H1 (cell line): ENCODE measurements around the gene RBM14. TPM values are rescaled to one million over a fixed set of nuclear protein-coding genes. Genes with fewer than 3 reads are reported as not detected.

Experiments
- CTCF ChIA-PET: fragments of 300-600 bp; sonication (Branson Sonifier 250); formaldehyde crosslinking; loops from one replicate; lab custom pipeline; 2021; ENCODE audit not compliant: partially characterized antibody; lab: Charles Lee
- POLR2A ChIA-PET: fragments of 300-600 bp; sonication (Branson Sonifier 250); formaldehyde crosslinking; loops from one replicate; lab custom pipeline; 2021; ENCODE audit warnings: inconsistent platforms; ENCODE audit not compliant: partially characterized antibody; lab: Charles Lee
- DNase-seq, 2 experiments: peaks; one replicate each; pipeline versions ENCODE4 v3.0.0 to v3.0.0-alpha.2; 2010 to 2022; ENCODE audit warnings: low spot score in 2 of 2, low read depth in 1 of 2, mixed read lengths in 1 of 2
- FAIRE-seq: peaks from 2 replicates; lab custom pipeline; 2011; peaks lifted over from hg19 to GRCh38; lab: Jason Lieb, UNC
- H2AFZ ChIP-seq: 2 replicates; pipeline ENCODE4 v1.8.1; 2012; ENCODE audit warnings: low read length, inconsistent platforms
- H2AK5ac ChIP-seq: 2 replicates; pipeline ENCODE4 v1.6.1; 2013; ENCODE audit warnings: low read depth, low read length
- H2BK120ac ChIP-seq: replicated peaks from 2 replicates; pipeline ENCODE3; 2013; ENCODE audit warnings: low read depth, low read length, inconsistent platforms
- H2BK12ac ChIP-seq: 2 replicates; pipeline ENCODE4 v1.6.1; 2013; ENCODE audit warnings: low read depth, low read length
- H2BK15ac ChIP-seq: 2 replicates; pipeline ENCODE4 v1.6.1; 2013; ENCODE audit warnings: low read length
- H2BK20ac ChIP-seq: 2 replicates; pipeline ENCODE4 v1.6.1; 2013; ENCODE audit warnings: low read length
- H2BK5ac ChIP-seq: 2 replicates; pipeline ENCODE4 v1.6.1; 2013; ENCODE audit warnings: low read depth, low read length
- H3K14ac ChIP-seq: 2 replicates; pipeline ENCODE4 v1.6.1; 2013; ENCODE audit warnings: inconsistent platforms; ENCODE audit not compliant: insufficient read length
- H3K18ac ChIP-seq: 2 replicates; pipeline ENCODE4 v1.6.1; 2013; ENCODE audit warnings: low read length; ENCODE audit errors: extremely low read depth
- H3K23ac ChIP-seq: 2 replicates; pipeline ENCODE4 v1.6.1; 2013; ENCODE audit warnings: inconsistent platforms; ENCODE audit not compliant: insufficient read length
- H3K23me2 ChIP-seq: 2 replicates; pipeline ENCODE4 v1.6.1; 2013; ENCODE audit warnings: low read depth, low read length
- H3K27ac ChIP-seq: 2 replicates; pipeline ENCODE4 v1.6.1; 2011; ENCODE audit warnings: low read depth, low read length, inconsistent platforms
- H3K27me3 ChIP-seq, 4 experiments: replicated peaks in 1 of 4; 1 replicate in 1 of 4; 2 replicates in 3 of 4; pipeline versions ENCODE4 v1.6.1 to v1.8.1; 2011 to 2013; ENCODE audit warnings: low read length in 3 of 4, mild to moderate bottlenecking in 3 of 4, inconsistent platforms in 2 of 4, mixed read lengths in 2 of 4, moderate library complexity in 1 of 4; ENCODE audit not compliant: control insufficient read depth in 3 of 4, insufficient read depth in 3 of 4; ENCODE audit errors: extremely low read depth in 1 of 4
- H3K36me3 ChIP-seq, 4 experiments: 2 replicates each; pipeline versions ENCODE4 v1.6.1 to v1.8.1; 2011 to 2013; ENCODE audit warnings: mild to moderate bottlenecking in 4 of 4, low read length in 3 of 4, moderate library complexity in 2 of 4, control low read depth in 1 of 4, inconsistent platforms in 1 of 4; ENCODE audit not compliant: insufficient read depth in 4 of 4, control insufficient read depth in 2 of 4
- H3K4ac ChIP-seq: replicated peaks from 2 replicates; pipeline ENCODE3; 2013; ENCODE audit warnings: low read length, low read depth, mixed read lengths, inconsistent platforms; ENCODE audit not compliant: insufficient read length
- H3K4me1 ChIP-seq, 4 experiments: replicated peaks in 1 of 4; 1 replicate in 1 of 4; 2 replicates in 3 of 4; pipeline versions ENCODE4 v1.6.1 to v1.8.1; 2011 to 2013; ENCODE audit warnings: low read length in 3 of 4, inconsistent platforms in 2 of 4, mixed read lengths in 1 of 4; ENCODE audit not compliant: insufficient read depth in 4 of 4, control insufficient read depth in 3 of 4
- H3K4me2 ChIP-seq, 2 experiments: 2 replicates each; pipeline versions ENCODE4 v1.6.1 to v1.8.1; 2011 to 2013; ENCODE audit warnings: low read depth in 2 of 2, low read length in 2 of 2, control low read depth in 1 of 2, inconsistent platforms in 1 of 2, mild to moderate bottlenecking in 1 of 2; ENCODE audit not compliant: insufficient read depth in 1 of 2
- H3K4me3 ChIP-seq, 4 experiments: fragments of 200-600, 300-600 bp in 1 of 4; sonication (generic), shearing (Covaris generic), sonication (Bioruptor Twin) in 1 of 4; 2 replicates each; pipeline versions ENCODE4 v1.5.1 to v1.8.1; 2011 to 2016; ENCODE audit warnings: low read length in 4 of 4, low read depth in 3 of 4, control low read depth in 2 of 4, inconsistent platforms in 2 of 4, mild to moderate bottlenecking in 2 of 4, mixed read lengths in 1 of 4, moderate library complexity in 1 of 4; ENCODE audit not compliant: insufficient read depth in 2 of 4; ENCODE audit errors: extremely low read depth in 1 of 4
- H3K56ac ChIP-seq: replicated peaks from 2 replicates; pipeline ENCODE3; 2013; ENCODE audit warnings: low read depth, mild to moderate bottlenecking, mixed read lengths, low read length, inconsistent platforms; ENCODE audit not compliant: insufficient read length
- H3K79me1 ChIP-seq: 2 replicates; pipeline ENCODE4 v1.6.1; 2013; ENCODE audit warnings: low read depth, low read length, control low read depth
- H3K79me2 ChIP-seq, 2 experiments: 2 replicates each; pipeline versions ENCODE4 v1.6.1 to v1.8.1; 2012 to 2013; ENCODE audit warnings: low read length in 2 of 2, mild to moderate bottlenecking in 2 of 2, inconsistent platforms in 1 of 2; ENCODE audit not compliant: insufficient read depth in 2 of 2, control insufficient read depth in 1 of 2
- H3K9ac ChIP-seq, 4 experiments: replicated peaks in 1 of 4; 1 replicate in 1 of 4; 2 replicates in 3 of 4; pipeline versions ENCODE4 v1.6.1 to v1.8.1; 2011 to 2013; ENCODE audit warnings: low read depth in 3 of 4, low read length in 3 of 4, control low read depth in 2 of 4, mild to moderate bottlenecking in 2 of 4, moderate library complexity in 2 of 4, inconsistent platforms in 1 of 4; ENCODE audit errors: extremely low read depth in 1 of 4
- H3K9me3 ChIP-seq, 2 experiments: 2 replicates each; pipeline versions ENCODE4 v1.6.1 to v1.8.1; 2012 to 2013; ENCODE audit warnings: mild to moderate bottlenecking in 2 of 2, moderate library complexity in 2 of 2, control low read depth in 1 of 2, inconsistent platforms in 1 of 2, low read depth in 1 of 2, low read length in 1 of 2, mixed read lengths in 1 of 2; ENCODE audit not compliant: insufficient read depth in 2 of 2
- H4K20me1 ChIP-seq, 2 experiments: replicated peaks in 1 of 2; 2 replicates each; pipeline versions ENCODE3 to v1.8.1; 2011 to 2013; ENCODE audit warnings: inconsistent platforms in 2 of 2, low read length in 2 of 2, mild to moderate bottlenecking in 1 of 2; ENCODE audit not compliant: insufficient read depth in 2 of 2, control insufficient read depth in 1 of 2
- H4K5ac ChIP-seq: 2 replicates; pipeline ENCODE4 v1.6.1; 2013; ENCODE audit warnings: low read length, low read depth, mixed read lengths, inconsistent platforms; ENCODE audit not compliant: insufficient read length
- H4K8ac ChIP-seq: 2 replicates; pipeline ENCODE4 v1.8.0; 2013; ENCODE audit warnings: mild to moderate bottlenecking, moderate library complexity, low read length, inconsistent platforms; ENCODE audit not compliant: insufficient read depth; ENCODE audit errors: extremely low read depth
- H4K91ac ChIP-seq: replicated peaks from 2 replicates; pipeline ENCODE3; 2013; ENCODE audit warnings: low read length, mixed read lengths, inconsistent platforms; ENCODE audit not compliant: insufficient read length
- BCL11A ChIP-seq, 2 experiments: IDR thresholded peaks; one replicate each; pipeline ENCODE4 v1.6.1; 2011; ENCODE audit warnings: low read depth in 2 of 2, low read length in 2 of 2, mild to moderate bottlenecking in 2 of 2
- FOSL1 ChIP-seq: IDR thresholded peaks from 2 replicates; pipeline ENCODE4 v1.6.1; 2011; ENCODE audit warnings: mild to moderate bottlenecking, low read depth, low read length, moderate library complexity; ENCODE audit not compliant: insufficient read depth
- RAD21 ChIP-seq, 2 experiments: IDR thresholded peaks in 1 of 2; conservative IDR thresholded peaks in 1 of 2; 2 replicates each; pipeline ENCODE4 v1.6.1; 2011; ENCODE audit warnings: low read depth in 2 of 2, low read length in 2 of 2, improper control_type of control experiment in 1 of 2, inconsistent platforms in 1 of 2, mild to moderate bottlenecking in 1 of 2, moderate library complexity in 1 of 2
- SIRT6 ChIP-seq: IDR thresholded peaks from one replicate; pipeline ENCODE4 v1.7.1; 2012; ENCODE audit warnings: low read length, inconsistent platforms
- SP1 ChIP-seq: IDR thresholded peaks from 2 replicates; pipeline ENCODE4 v1.6.1; 2011; ENCODE audit warnings: low read depth, low read length
- TCF12 ChIP-seq: IDR thresholded peaks from 2 replicates; pipeline ENCODE4 v1.6.1; 2011; ENCODE audit warnings: low read depth, mild to moderate bottlenecking, low read length
- YY1 ChIP-seq: IDR thresholded peaks from 2 replicates; pipeline ENCODE4 v1.6.1; 2011; ENCODE audit warnings: low read depth, mild to moderate bottlenecking, low read length
- WGBS, 2 experiments: shearing (Covaris generic) in 1 of 2; methylation state at CpG; one replicate each; pipeline versions ENCODE4 v1.1.6 to v1.1.7; 2013 to 2015; ENCODE audit warnings: low lambda C conversion rate in 2 of 2, mixed read lengths in 2 of 2, inconsistent platforms in 1 of 2, low coverage in 1 of 2, missing lambda C conversion rate in 1 of 2; ENCODE audit not compliant: insufficient replicate concordance in 2 of 2, insufficient coverage in 1 of 2, insufficient read length in 1 of 2; ENCODE audit errors: extremely low coverage in 1 of 2, missing lambda C conversion rate in 1 of 2; 5-methylcytosine and 5-hydroxymethylcytosine counted together
- polyA plus RNA-seq, 7 experiments: library from polyadenylated mRNA; depleted of rRNA in 3 of 7; stranded (reverse) in 5 of 7; unstranded in 2 of 7; fragments of >200 nt in 5 of 7; fragments of 200-250 nt in 2 of 7; gene quantifications; 1 replicate in 5 of 7; 2 replicates in 1 of 7; 4 replicates in 1 of 7; pipeline versions ENCODE4 v1.2.1 to v1.2.3, GENCODE V29; 2011 to 2013; ENCODE audit warnings: missing spikeins in 2 of 7, mixed read lengths in 2 of 7
- total RNA-seq: library from RNA; stranded (reverse); fragmentation: NEBNext Ultra II Directional; extraction: Animal tissue kit (Norgen Biotek cat#: 25700); gene quantifications from 2 replicates; pipeline ENCODE4 v1.2.1, GENCODE V29; 2021
- TF ChIP-seq, protein P1 (sequence below), 3 experiments: IDR thresholded peaks; 1 replicate in 2 of 3; 2 replicates in 1 of 3; pipeline versions ENCODE4 v1.5.1 to v1.6.1; 2011; ENCODE audit warnings: low read length in 3 of 3, mild to moderate bottlenecking in 3 of 3, inconsistent platforms in 2 of 3, low read depth in 1 of 3, moderate library complexity in 1 of 3; ENCODE audit not compliant: insufficient read depth in 1 of 3; ENCODE audit errors: control extremely low read depth in 1 of 3
- TF ChIP-seq, protein P2 (sequence below): IDR thresholded peaks from 2 replicates; pipeline ENCODE4 v1.6.1; 2011; ENCODE audit warnings: low read length, improper control_type of control experiment

The RBM14 gene
- total and polyA plus RNA-seq, 2 of the 8 experiments (the other 6 are each of a cell fraction or from before 2014, with no cell fraction given) = 67.2 to 142 TPM

DNA sequence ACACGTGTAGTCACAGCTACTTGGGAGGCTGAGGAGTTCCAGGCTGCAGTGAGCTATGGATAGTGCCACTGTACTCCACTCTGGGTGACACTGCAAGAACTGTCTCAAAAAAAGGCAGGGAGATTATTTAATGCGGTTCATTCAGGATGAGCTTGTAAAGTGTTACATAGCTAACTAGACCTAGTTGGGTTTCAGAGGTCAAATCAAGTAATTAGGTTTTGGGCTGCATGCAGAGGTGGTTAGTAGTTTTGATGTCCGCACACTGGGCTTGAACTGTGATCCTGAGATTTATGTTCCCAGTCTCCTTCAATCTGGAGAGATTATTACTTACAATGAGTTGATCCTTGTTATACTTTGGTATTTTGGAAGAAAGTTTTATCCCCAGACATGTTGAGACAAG lies 20.0 kb downstream of the RBM14 start:
- no peak overlapping the region for H3K56ac ChIP-seq
- no peak overlapping the region for H3K23ac ChIP-seq
- no peaks in the 10 kb centered on the region for H3K27me3 ChIP-seq
- H3K27ac ChIP-seq = no peak overlapping the region
- H3K23me2 ChIP-seq = peaks cover 10% of the 10 kb centered on the region
- H3K4ac ChIP-seq = no peak overlapping the region
- H4K8ac ChIP-seq = no peak overlapping the region
- no peak overlapping the region for H2BK15ac ChIP-seq
- H3K14ac ChIP-seq = no peak overlapping the region
- no peak overlapping the region for H2BK5ac ChIP-seq
- no peaks in the 10 kb centered on the region for H3K9me3 ChIP-seq
- no peak overlapping the region for H3K18ac ChIP-seq
- no peak overlapping the region for H2AFZ ChIP-seq
- peaks cover 16 to 17% of the 10 kb centered on the region in 2 experiments for H4K20me1 ChIP-seq
- no peak overlapping the region for H2BK120ac ChIP-seq
- TF ChIP-seq RAD21 (IDR thresholded peaks at IDR 0.05 in 1 of 2, conservative IDR thresholded peaks at IDR 0.05 in 1 of 2; ENCODE audit: low read depth in 2 of 2, low read length in 2 of 2) (no peak), TCF12 (no peak), SIRT6 (no peak), SP1 (no peak), FOSL1 (no peak), BCL11A (IDR thresholded peaks at IDR 0.05; ENCODE audit: low read depth in 2 of 2, low read length in 2 of 2) (no peak), YY1 (no peak)
- TF ChIP-seq, protein P1, sequence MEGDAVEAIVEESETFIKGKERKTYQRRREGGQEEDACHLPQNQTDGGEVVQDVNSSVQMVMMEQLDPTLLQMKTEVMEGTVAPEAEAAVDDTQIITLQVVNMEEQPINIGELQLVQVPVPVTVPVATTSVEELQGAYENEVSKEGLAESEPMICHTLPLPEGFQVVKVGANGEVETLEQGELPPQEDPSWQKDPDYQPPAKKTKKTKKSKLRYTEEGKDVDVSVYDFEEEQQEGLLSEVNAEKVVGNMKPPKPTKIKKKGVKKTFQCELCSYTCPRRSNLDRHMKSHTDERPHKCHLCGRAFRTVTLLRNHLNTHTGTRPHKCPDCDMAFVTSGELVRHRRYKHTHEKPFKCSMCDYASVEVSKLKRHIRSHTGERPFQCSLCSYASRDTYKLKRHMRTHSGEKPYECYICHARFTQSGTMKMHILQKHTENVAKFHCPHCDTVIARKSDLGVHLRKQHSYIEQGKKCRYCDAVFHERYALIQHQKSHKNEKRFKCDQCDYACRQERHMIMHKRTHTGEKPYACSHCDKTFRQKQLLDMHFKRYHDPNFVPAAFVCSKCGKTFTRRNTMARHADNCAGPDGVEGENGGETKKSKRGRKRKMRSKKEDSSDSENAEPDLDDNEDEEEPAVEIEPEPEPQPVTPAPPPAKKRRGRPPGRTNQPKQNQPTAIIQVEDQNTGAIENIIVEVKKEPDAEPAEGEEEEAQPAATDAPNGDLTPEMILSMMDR (IDR thresholded peaks at IDR 0.05; ENCODE audit: control extremely low read depth in 1 of 3, insufficient read depth in 1 of 3, low read depth in 1 of 3, low read length in 3 of 3) = no peak
- TF ChIP-seq, protein P2, sequence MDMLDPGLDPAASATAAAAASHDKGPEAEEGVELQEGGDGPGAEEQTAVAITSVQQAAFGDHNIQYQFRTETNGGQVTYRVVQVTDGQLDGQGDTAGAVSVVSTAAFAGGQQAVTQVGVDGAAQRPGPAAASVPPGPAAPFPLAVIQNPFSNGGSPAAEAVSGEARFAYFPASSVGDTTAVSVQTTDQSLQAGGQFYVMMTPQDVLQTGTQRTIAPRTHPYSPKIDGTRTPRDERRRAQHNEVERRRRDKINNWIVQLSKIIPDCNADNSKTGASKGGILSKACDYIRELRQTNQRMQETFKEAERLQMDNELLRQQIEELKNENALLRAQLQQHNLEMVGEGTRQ = no peak
- H4K5ac ChIP-seq = no peak overlapping the region
- peaks cover 26 to 73% of the 10 kb centered on the region in 2 experiments for H3K79me2 ChIP-seq
- H3K36me3 ChIP-seq = peaks cover 8 to 45% (median 24%) of the 10 kb centered on the region in 4 experiments
- DNase-seq = no peak
- WGBS, 2 experiments = 84% methylated on average over 3 of the region's 3 CpGs; no CpG with 5 or more reads in 1 of the 2 experiments
- no peak overlapping the region for H2AK5ac ChIP-seq
- no peak overlapping the region for H3K9ac ChIP-seq
- peaks cover 0 to 17% (median 13%) of the 10 kb centered on the region in 4 experiments; a peak in 5 of 7 replicates for H3K4me1 ChIP-seq
- POLR2A ChIA-PET = interaction anchor here (0.9 to 66.2 kb wide), 6 partner anchors 6 to 145 kb away, joined by 3 to 2165 read pairs (median 20); partner anchors contain the start of genes CCDC87, CCS, RBM14 and RBM4
- H2BK12ac ChIP-seq = no peak overlapping the region
- no peak for FAIRE-seq
- CTCF ChIA-PET = interaction anchor here (0.8 to 2.9 kb wide), 5 partner anchors 9 to 58 kb away, joined by 3 to 9 read pairs (median 4); partner anchors contain the start of genes CCDC87 and CCS
- no peak overlapping the region for H3K4me2 ChIP-seq
- H4K91ac ChIP-seq = no peak overlapping the region
- H2BK20ac ChIP-seq = no peak overlapping the region
- no peak overlapping the region for H3K4me3 ChIP-seq
- peaks cover 5% of the 10 kb centered on the region for H3K79me1 ChIP-seq
